Measurements from ENCODE around the gene GIMAP8. TPM values are rescaled to one million over a fixed set of nuclear protein-coding genes. Genes with fewer than 3 reads are reported as not detected.

The GIMAP8 gene
- total RNA-seq, 1 donor from 2014 or later = 9.6 TPM

DNA sequence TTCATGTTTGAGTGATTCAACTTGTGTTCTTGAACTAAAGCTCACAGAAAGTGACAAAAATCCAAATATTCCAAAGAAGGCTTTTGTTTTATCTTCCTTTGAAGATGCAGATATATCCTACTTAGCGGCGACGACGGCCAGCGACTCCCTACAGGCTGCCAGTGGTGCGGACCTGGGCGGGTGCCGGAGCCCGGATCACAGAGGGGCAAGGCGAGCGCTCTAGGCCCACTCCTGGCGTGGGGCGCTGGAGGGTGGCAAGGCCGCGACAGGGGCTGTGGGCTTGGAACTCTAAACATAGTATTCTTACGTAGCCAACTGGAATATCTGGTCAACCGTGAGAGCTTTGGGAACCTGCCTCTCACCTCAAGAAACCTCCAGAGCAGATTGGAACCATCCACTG lies 63.3 kb downstream of the GIMAP8 start:
- Histone ChIP-seq H3K36me3 (no peaks in the 10 kb centered on the region), H3K4me3 (no peak overlapping the region), H3K27me3 (no peaks in the 10 kb centered on the region), H3K4me1 (no peaks in the 10 kb centered on the region), H3K9me3 (no peaks in the 10 kb centered on the region), H3K27ac (peak overlapping the region; percentile 66)
- intact Hi-C loops (cut with DNase I) = no loop called here
- TF ChIP-seq POLR2A (IDR thresholded peaks at IDR 0.05) = no peak
- TF ChIP-seq POLR2AphosphoS5 (IDR thresholded peaks at IDR 0.05; ENCODE audit: insufficient read depth in 1 of 2, low read depth in 1 of 2) = no peak
- TF ChIP-seq, protein P1, sequence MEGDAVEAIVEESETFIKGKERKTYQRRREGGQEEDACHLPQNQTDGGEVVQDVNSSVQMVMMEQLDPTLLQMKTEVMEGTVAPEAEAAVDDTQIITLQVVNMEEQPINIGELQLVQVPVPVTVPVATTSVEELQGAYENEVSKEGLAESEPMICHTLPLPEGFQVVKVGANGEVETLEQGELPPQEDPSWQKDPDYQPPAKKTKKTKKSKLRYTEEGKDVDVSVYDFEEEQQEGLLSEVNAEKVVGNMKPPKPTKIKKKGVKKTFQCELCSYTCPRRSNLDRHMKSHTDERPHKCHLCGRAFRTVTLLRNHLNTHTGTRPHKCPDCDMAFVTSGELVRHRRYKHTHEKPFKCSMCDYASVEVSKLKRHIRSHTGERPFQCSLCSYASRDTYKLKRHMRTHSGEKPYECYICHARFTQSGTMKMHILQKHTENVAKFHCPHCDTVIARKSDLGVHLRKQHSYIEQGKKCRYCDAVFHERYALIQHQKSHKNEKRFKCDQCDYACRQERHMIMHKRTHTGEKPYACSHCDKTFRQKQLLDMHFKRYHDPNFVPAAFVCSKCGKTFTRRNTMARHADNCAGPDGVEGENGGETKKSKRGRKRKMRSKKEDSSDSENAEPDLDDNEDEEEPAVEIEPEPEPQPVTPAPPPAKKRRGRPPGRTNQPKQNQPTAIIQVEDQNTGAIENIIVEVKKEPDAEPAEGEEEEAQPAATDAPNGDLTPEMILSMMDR (IDR thresholded peaks at IDR 0.05) = no peak
- DNase-seq (ENCODE audit: extremely low spot score in 2 of 2) = no peak

- TF ChIP-seq, protein P1 (IDR thresholded peaks at IDR 0.05) = no peak
- TF ChIP-seq POLR2A (IDR thresholded peaks at IDR 0.05) (no peak), POLR2AphosphoS5 (IDR thresholded peaks at IDR 0.05; ENCODE audit: insufficient read depth in 1 of 2, low read depth in 1 of 2) (no peak)
- Histone ChIP-seq H3K27me3 (no peaks in the 10 kb centered on the region), H3K9me3 (no peaks in the 10 kb centered on the region), H3K36me3 (no peaks in the 10 kb centered on the region), H3K27ac (peak within 1 kb of the TSS; percentile 66), H3K4me1 (no peaks in the 10 kb centered on the region), H3K4me3 (peak within 1 kb of the TSS; percentile 30 to 46)
- intact Hi-C loops (cut with DNase I) = no loop called here
- DNase-seq (ENCODE audit: extremely low spot score in 2 of 2) = no peak
Measured at GRCh38 chr7:150514748-150515222, 64.4 kb downstream of the GIMAP8 start, which contains the start of gene GIMAP7. Gene GIMAP7 (plus strand): TSS chr7:150514872. CDS start chr7:150519975, 5,103 bp downstream.

DNA sequence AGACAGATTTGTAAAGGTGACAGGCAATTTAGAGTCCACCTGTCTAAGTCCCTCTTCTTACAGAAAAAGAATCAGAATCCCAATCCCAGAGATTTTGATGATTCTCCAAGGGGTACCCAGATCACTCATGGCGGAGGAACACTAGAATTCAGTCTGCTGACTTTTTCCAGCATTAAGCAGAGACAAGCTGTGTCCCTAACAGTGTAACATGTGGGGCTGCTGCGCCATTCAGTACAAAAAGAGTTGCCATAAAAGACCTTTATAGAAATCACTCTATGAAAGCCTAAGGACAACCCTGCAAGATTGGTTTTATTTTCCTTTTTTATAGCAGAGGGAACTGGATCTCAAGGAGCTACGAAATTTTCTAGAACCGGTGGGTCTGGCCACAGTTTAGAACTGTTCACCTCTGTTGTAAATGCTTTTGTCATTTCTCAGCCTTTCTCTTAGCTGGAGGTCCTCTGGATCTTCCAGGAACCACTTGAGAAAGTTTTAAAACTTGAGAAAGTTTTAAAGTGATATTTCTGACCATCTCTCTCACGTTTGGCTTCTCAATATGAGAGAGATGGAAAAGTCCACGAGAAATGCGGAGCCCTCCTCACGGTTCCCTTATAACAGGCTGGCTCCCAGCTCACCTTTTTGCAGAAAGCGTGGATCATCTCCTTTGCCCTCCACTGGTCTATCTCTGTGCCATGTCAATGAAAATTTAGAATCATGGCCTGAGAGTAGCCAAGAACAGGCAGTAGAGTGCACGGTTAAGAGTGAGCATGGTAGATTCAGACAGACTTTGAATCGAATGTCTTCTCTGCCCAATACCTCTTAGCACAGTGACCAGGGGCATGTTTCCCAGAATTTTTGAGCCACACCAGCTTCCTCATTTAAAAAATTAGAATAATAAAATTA lies 65.1 kb downstream of the GIMAP8 start:
- H3K9me3 ChIP-seq = no peaks in the 10 kb centered on the region
- TF ChIP-seq POLR2A (IDR thresholded peaks at IDR 0.05) = no peak
- TF ChIP-seq, protein P1 (IDR thresholded peaks at IDR 0.05) = no peak
- no peak for TF ChIP-seq POLR2AphosphoS5 (IDR thresholded peaks at IDR 0.05; ENCODE audit: insufficient read depth in 1 of 2, low read depth in 1 of 2)
- H3K4me3 ChIP-seq = peak overlapping the region; percentile 30 to 46
- intact Hi-C loops (cut with DNase I) = no loop called here
- H3K36me3 ChIP-seq = no peaks in the 10 kb centered on the region
- no peaks in the 10 kb centered on the region for H3K27me3 ChIP-seq
- peak overlapping the region; percentile 66 for H3K27ac ChIP-seq
- no peak for DNase-seq (ENCODE audit: extremely low spot score in 2 of 2)
- H3K4me1 ChIP-seq = no peaks in the 10 kb centered on the region

DNA sequence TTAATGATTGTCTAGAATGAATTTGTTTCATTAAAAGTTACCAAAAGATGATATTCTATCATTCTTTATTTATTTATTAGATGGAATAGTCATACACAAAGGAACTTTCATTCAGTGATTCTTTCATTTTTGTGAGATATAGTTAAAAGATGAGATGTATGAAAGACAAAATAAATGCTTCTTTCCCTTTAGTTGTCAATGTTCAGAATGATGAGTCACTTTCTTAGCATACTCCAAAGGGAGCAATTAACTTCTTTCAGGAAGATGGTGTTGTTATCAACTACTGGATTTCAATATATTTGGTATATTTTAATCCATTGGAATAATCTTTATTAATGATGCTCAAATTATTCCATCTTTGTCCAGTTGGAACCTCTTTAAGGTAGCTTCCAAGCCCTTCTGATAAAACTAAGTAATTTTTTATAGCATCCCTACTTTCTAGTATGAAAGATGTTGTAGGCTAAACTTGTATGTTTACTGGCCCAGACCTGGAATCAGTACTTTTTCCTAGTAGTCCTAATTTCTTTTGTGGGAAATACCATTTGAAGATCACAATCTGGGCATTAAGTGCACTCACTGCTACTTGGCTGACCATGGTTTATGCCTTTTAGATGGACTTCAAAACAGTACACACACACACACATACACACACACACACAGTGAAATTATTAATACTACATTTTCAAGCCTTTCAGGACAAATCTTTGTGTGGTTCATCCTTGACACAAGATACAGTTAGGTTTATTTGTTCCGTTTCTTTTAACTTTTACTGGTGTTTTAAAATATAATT lies 66.7 kb downstream of the GIMAP8 start:
- no peak for DNase-seq (ENCODE audit: extremely low spot score in 2 of 2)
- TF ChIP-seq POLR2A (IDR thresholded peaks at IDR 0.05) (no peak), POLR2AphosphoS5 (IDR thresholded peaks at IDR 0.05; ENCODE audit: insufficient read depth in 1 of 2, low read depth in 1 of 2) (no peak)
- TF ChIP-seq, protein P1 (IDR thresholded peaks at IDR 0.05) = no peak
- peak overlapping the region; percentile 4 to 46 for H3K4me3 ChIP-seq
- no peaks in the 10 kb centered on the region for H3K9me3 ChIP-seq
- H3K27me3 ChIP-seq = no peaks in the 10 kb centered on the region
- peak overlapping the region; percentile 66 for H3K27ac ChIP-seq
- intact Hi-C loops (cut with DNase I) = no loop called here
- H3K4me1 ChIP-seq = no peaks in the 10 kb centered on the region
- H3K36me3 ChIP-seq = no peaks in the 10 kb centered on the region

All from vagina (tissue), 2 donors.